ENCODE results near the gene GGN. TPM values are rescaled to one million over a fixed set of nuclear protein-coding genes. Genes with fewer than 3 reads are reported as not detected.

The GGN gene
- total and polyA plus RNA-seq, 9 of the 15 experiments (the other 6 are each of a cell fraction or from before 2014, with no cell fraction given), result 0.15 to 0.33 TPM; not detected in 7

DNA sequence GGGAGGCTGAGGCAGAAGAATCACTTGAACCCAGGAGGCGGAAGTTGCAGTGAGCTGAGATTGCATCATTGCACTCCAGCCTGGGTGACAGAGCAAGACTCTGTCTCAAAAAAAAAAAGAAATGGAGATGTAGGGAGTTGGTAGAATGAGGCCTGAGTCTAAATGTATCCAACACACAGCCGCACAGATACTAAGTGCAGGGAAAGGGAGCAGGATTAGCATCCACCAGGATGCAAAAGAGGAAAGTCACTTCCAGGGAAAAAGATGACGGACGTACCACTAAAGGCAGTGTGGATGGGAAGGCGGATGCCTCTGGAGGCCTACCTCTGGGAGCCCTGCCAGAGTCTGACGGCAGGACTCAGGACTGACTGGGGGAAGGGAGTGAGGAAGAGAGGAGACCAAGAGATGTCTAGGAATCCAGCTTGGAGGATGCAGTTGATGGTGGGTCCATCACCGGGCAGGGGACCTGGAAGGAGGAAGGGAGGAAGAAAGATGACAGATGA is 21.8 kb upstream of the GGN start:
- ChIA-PET CTCF (ENCODE audit: low intra/inter-chr PET ratio) (no interaction called here), POLR2A (interaction anchor here (1.0 to 1.3 kb wide), 3 partner anchors 16 to 128 kb away, joined by 3 to 4 read pairs (median 4); partner anchors contain the start of gene PSMD8)
- H3K4me3 ChIP-seq, result no peak overlapping the region
- no peaks in the 10 kb centered on the region for H4K20me1 ChIP-seq (replicated peaks; ENCODE audit: control insufficient read depth, insufficient read depth, low read length)
- no peak for FAIRE-seq
- WGBS (ENCODE audit: insufficient coverage, low coverage, missing lambda C conversion rate), result 70% methylated on average over 7 of the region's 7 CpGs
- intact Hi-C loops (cut with micrococcal nuclease) (loop anchor here (5.0 kb wide), 1 partner anchor 98 kb away; no protein-coding TSS in a partner anchor), in situ Hi-C loops (cut with MboI) (no loop called here)
- no peak for ATAC-seq
- DNase-seq (ENCODE audit: extremely low read depth in 1 of 4, low spot score in 3 of 4), result no peak
- H3K27me3 ChIP-seq (ENCODE audit: control insufficient read depth in 2 of 2, insufficient read depth in 2 of 2, low read length in 2 of 2), result no peaks in the 10 kb centered on the region
- no peak overlapping the region for H2AFZ ChIP-seq (ENCODE audit: low read depth, low read length)
- peaks cover 5% of the 10 kb centered on the region for H3K9me1 ChIP-seq (ENCODE audit: control insufficient read depth, insufficient read depth, low read length)
- no peak overlapping the region for H3K4me2 ChIP-seq (ENCODE audit: insufficient read depth, low read length)
- H3K4me1 ChIP-seq (replicated peaks in 1 of 2; ENCODE audit: control insufficient read depth in 2 of 2, insufficient read depth in 2 of 2, low read length in 2 of 2), result peaks cover 25 to 48% of the 10 kb centered on the region in 2 experiments; a peak in 4 of 5 replicates
- H3K9me3 ChIP-seq (replicated peaks; ENCODE audit: control insufficient read depth, insufficient read depth, low read depth, low read length), result no peaks in the 10 kb centered on the region
- peaks cover 3% of the 10 kb centered on the region; the same call in 2 of the 3 replicates for H3K79me2 ChIP-seq (ENCODE audit: control insufficient read depth, insufficient read depth, low read length)
- peaks cover 26% of the 10 kb centered on the region; the same call in 2 of the 3 replicates for H3K36me3 ChIP-seq (ENCODE audit: control insufficient read depth, insufficient read depth, low read length)
- no peak overlapping the region for H3K27ac ChIP-seq (ENCODE audit: extremely low read depth, low read depth, low read length)
- H3K9ac ChIP-seq (ENCODE audit: insufficient read depth in 1 of 2, low read depth in 2 of 2, low read length in 2 of 2), result no peak overlapping the region
- BruUV-seq (replicated peaks), result no TSS peak
- peak; percentile 51; the same call in 1 of the 2 replicates for TF ChIP-seq POLR2A (conservative IDR thresholded peaks at IDR 0.05)
- TF ChIP-seq PML (IDR thresholded peaks at IDR 0.05; ENCODE audit: low read length), result 0 out of 2 replicates have a peak, but pooled peaks have one; percentile 20
- TF ChIP-seq NFIC (IDR thresholded peaks at IDR 0.05), result peak; percentile 26; the same call in 1 of the 2 replicates
- TF ChIP-seq ZNF707 (CRISPR knock-in tag; conservative IDR thresholded peaks at IDR 0.05), result no peak
- no peak for TF ChIP-seq CCAR2 (IDR thresholded peaks at IDR 0.05; ENCODE audit: low read depth, low read length)
- TF ChIP-seq ATF7 (IDR thresholded peaks at IDR 0.05), result peak; percentile 31; the same call in 1 of the 2 replicates
- TF ChIP-seq CTBP1 (IDR thresholded peaks at IDR 0.05; ENCODE audit: borderline replicate concordance), result peak; percentile 25; the same call in 1 of the 2 replicates
- TF ChIP-seq FOXJ3 (CRISPR knock-in tag; IDR thresholded peaks at IDR 0.05), result no peak
- TF ChIP-seq HDAC1 (IDR thresholded peaks at IDR 0.05), result 0 out of 4 replicates have a peak, but pooled peaks of 1 of the 2 experiments have one; percentile 12
- TF ChIP-seq IRF9 (tag; IDR thresholded peaks at IDR 0.05), result 0 out of 2 replicates have a peak, but pooled peaks have one; percentile 34
- TF ChIP-seq ELK1 (CRISPR knock-in tag; IDR thresholded peaks at IDR 0.05), result no peak
- TF ChIP-seq RBM39 (optimal IDR thresholded peaks at IDR 0.05; ENCODE audit: low read depth, low read length), result no peak
- no peak for TF ChIP-seq REST (IDR thresholded peaks at IDR 0.05; ENCODE audit: borderline replicate concordance)
- no peak for TF ChIP-seq REST (CRISPR knock-in tag; IDR thresholded peaks at IDR 0.05; ENCODE audit: low read depth)

Data from K562 (cell line).